ENCODE results near the gene SDCCAG8.

- TF ChIP-seq CTCF (IDR thresholded peaks at IDR 0.05) (no peak), POLR2A (IDR thresholded peaks at IDR 0.05) (no peak)
Observed at GRCh38 chr1:243414152-243414494, 158.3 kb downstream of the SDCCAG8 start.

Data from Peyer's patch (tissue), 4 donors.